ENCODE results near the gene OR2L8.

OR2L8 gene

GRCh38 chr1:247992986-247993385, 44.3 kb downstream of the OR2L8 start:
- DNase-seq (ENCODE audit: low spot score): no peak

GRCh38 chr1:247998811-247999210, 50.2 kb downstream of the OR2L8 start:
- DNase-seq (ENCODE audit: low spot score): no peak

Small RNA genes within 50 kb of the gene (small RNA-seq; reads per million reads assigned to genes)
- 0 reads per million in 2 experiments for gene RF00019
